ENCODE results near the gene NKD1. TPM values are rescaled to one million over a fixed set of nuclear protein-coding genes. Genes with fewer than 3 reads are reported as not detected.
A peak's percentile ranks its signal among the peaks of the same experiment; 100 is the strongest.

The NKD1 gene
- total RNA-seq, 1 donor from 2014 or later = 54.7 TPM

DNA sequence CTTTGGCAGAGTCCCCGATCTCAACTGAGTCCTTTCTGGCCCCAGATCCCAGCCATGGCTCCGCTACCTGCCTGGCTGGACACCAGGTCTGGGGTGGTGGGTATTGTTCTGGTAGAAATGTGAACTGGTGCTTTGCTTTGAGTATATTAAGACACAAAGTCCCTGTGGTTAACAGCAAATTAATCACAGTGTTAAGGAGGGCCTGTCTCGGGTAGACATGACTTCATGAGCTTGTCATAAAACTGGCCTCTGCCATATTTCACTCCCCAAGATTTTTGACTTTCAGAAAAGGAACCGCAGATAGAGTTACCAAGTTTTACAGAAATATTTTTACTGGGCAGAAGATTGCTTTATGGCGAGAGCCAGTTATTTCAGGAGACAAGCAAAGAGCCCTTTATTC lies 19.5 kb downstream of the NKD1 start:
- no peaks in the 10 kb centered on the region for H3K9me3 Mint-ChIP-seq
- no peak overlapping the region for H3K27ac Mint-ChIP-seq (ENCODE audit: unreplicated experiment)

DNA sequence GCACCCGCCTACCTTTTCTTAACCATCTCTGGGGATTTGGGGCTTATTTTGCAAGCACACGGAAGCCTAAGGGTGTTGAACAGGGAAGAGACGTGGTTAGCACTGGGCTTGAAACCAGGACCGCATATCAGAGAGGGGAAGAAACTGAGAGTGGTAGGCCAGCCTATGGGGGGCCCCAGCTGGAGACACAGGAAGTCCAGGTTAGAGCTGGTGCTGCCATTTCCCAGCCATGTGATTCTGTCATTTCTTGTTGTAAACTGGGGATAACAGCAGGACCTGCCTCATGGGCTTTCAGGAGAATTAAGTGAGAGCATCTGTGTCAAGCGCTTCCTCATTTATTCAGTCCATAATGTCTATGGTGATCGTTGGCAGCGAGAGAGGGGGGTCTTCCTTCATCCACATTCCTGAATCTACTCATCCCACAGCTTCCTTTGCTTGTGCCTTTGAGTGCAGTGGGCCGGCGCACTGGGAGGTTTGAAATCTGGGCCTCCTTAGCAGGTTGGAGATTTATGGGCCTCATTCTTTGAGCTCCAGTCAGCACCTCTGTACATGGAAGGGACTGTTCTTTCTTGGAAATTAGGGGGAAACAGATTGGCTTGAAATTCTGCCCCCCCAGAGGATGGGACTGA lies 20.1 kb downstream of the NKD1 start:
- H3K4me1 Mint-ChIP-seq = peaks cover 30% of the 10 kb centered on the region
- H3K9me3 Mint-ChIP-seq = no peaks in the 10 kb centered on the region
- peak overlapping the region; percentile 66 for H3K27ac Mint-ChIP-seq (ENCODE audit: unreplicated experiment)
- no peaks in the 10 kb centered on the region for H3K27me3 Mint-ChIP-seq (ENCODE audit: low read depth)
- no peak for TF ChIP-seq CTCF (conservative IDR thresholded peaks at IDR 0.05)
- no peak overlapping the region for H3K4me3 Mint-ChIP-seq
- DNase-seq (ENCODE audit: low read depth, low spot score) = no peak
- H3K36me3 Mint-ChIP-seq (ENCODE audit: low read depth) = peaks cover 6% of the 10 kb centered on the region

More for the DNA sequence above, 19.5 kb downstream of the NKD1 start:
- peaks cover 6% of the 10 kb centered on the region for H3K36me3 Mint-ChIP-seq (ENCODE audit: low read depth)
- TF ChIP-seq CTCF (conservative IDR thresholded peaks at IDR 0.05) = no peak
- H3K4me3 Mint-ChIP-seq = no peak overlapping the region
- H3K4me1 Mint-ChIP-seq = peaks cover 25% of the 10 kb centered on the region
- no peak for DNase-seq (ENCODE audit: low read depth, low spot score)
- H3K27me3 Mint-ChIP-seq (ENCODE audit: low read depth) = no peaks in the 10 kb centered on the region

- H3K27me3 Mint-ChIP-seq (ENCODE audit: low read depth) = no peaks in the 10 kb centered on the region
- H3K9me3 Mint-ChIP-seq = no peaks in the 10 kb centered on the region
- peaks cover 36% of the 10 kb centered on the region for H3K4me1 Mint-ChIP-seq
- no peak overlapping the region for H3K27ac Mint-ChIP-seq (ENCODE audit: unreplicated experiment)
- TF ChIP-seq CTCF (conservative IDR thresholded peaks at IDR 0.05) = no peak
- H3K4me3 Mint-ChIP-seq = no peak overlapping the region
- DNase-seq (ENCODE audit: low read depth, low spot score) = no peak
- H3K36me3 Mint-ChIP-seq (ENCODE audit: low read depth) = peaks cover 6% of the 10 kb centered on the region
These were observed 22.2 kb downstream of the NKD1 start for GRCh38 chr16:50570354-50570753.

DNA sequence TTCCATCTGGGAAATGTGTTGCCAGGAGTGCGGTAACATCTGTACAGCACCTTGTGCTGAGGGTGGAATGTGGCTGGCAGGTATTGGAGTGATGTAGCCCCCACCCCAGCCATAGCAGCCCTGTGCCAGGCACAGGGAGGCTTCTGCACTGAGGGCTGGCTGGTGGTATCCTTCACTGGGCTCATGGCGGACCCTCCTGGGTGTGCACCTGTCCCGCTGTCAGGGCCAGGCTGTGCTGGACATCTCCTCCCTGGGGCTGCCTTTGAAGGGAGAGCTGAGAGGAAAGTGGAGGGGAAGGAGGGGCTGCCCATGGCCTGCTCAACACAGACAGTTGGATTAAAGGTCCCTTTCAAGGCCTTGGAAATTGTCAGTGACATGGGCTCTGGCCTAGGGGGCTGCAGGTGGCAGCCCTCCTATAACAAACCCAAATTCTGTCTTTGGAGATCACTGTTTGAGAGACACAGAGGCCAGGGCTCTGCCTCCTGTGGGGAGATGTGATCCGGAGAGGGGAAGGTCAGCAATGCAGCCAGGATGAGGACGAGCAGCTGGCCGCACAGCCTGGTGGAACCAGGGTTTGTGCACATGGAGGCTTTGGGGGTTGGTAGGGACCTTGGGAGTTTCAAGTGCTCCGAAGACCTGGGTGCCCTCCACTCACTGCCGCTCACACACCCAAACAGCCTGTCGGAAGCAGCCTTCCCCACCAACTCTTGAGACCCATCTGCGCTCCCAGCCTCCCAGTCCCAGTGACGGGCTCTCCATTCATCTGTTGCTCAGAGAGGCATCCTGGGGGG lies 22.8 kb downstream of the NKD1 start:
- no peaks in the 10 kb centered on the region for H3K9me3 Mint-ChIP-seq
- no peak for DNase-seq (ENCODE audit: low read depth, low spot score)
- peak overlapping the region; percentile 16 for H3K27ac Mint-ChIP-seq (ENCODE audit: unreplicated experiment)
- peaks cover 6% of the 10 kb centered on the region for H3K36me3 Mint-ChIP-seq (ENCODE audit: low read depth)
- peaks cover 36% of the 10 kb centered on the region for H3K4me1 Mint-ChIP-seq
- no peak overlapping the region for H3K4me3 Mint-ChIP-seq
- H3K27me3 Mint-ChIP-seq (ENCODE audit: low read depth) = no peaks in the 10 kb centered on the region
- TF ChIP-seq CTCF (conservative IDR thresholded peaks at IDR 0.05) = no peak

DNA sequence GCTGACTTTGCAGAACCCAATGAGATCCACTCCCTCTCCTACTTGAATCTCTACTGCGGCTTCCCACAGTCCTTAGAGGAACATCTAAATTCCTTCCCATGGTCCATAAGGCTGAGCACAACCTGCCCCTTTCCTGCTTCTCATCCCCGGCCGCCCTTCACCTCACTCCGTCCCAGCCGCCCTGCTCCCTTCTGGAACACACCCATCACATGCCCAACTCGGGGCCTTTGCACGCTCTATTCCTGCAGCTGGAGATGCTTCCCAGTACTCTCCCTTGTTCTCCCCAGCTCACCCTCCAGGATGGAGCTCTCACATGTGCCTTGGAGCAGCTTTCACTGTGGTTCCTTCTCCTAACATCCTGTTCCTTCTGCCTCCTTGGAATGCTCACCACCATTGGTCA lies 23.6 kb downstream of the NKD1 start:
- Mint-ChIP-seq H3K36me3 (ENCODE audit: low read depth) (peaks cover 6% of the 10 kb centered on the region), H3K4me3 (no peak overlapping the region), H3K9me3 (no peaks in the 10 kb centered on the region), H3K4me1 (peaks cover 36% of the 10 kb centered on the region), H3K27me3 (ENCODE audit: low read depth) (no peaks in the 10 kb centered on the region), H3K27ac (ENCODE audit: unreplicated experiment) (no peak overlapping the region)
- no peak for DNase-seq (ENCODE audit: low read depth, low spot score)
- TF ChIP-seq CTCF (conservative IDR thresholded peaks at IDR 0.05) = no peak
